Measurements from ENCODE around the gene TARDBP.
"Not testable (repeated sequence)": the region's sequence is repeated elsewhere in the genome, so short reads cannot be mapped to it uniquely, and the experiment has no call there.

TARDBP gene

GRCh38 chr1:11067716-11068599 is 55.5 kb downstream of the TARDBP start:
- no peak overlapping the region for H3K4me3 ChIP-seq (ENCODE audit: low read depth, low read length)
- no peak for TF ChIP-seq CTCF (IDR thresholded peaks at IDR 0.05; ENCODE audit: control insufficient read depth, extremely low read depth, insufficient read depth)
- no peak for DNase-seq (ENCODE audit: low read depth)

- TF ChIP-seq CTCF (IDR thresholded peaks at IDR 0.05; ENCODE audit: control insufficient read depth, extremely low read depth, insufficient read depth), result no peak
- no peak for DNase-seq (ENCODE audit: low read depth)
- no peak overlapping the region for H3K4me3 ChIP-seq (ENCODE audit: low read depth, low read length)
Observed at GRCh38 chr1:11068600-11069473, 56.4 kb downstream of the TARDBP start.

GRCh38 chr1:11070876-11071275 is 58.4 kb downstream of the TARDBP start:
- H3K4me3 ChIP-seq (ENCODE audit: low read depth, low read length), result no peak overlapping the region
- TF ChIP-seq CTCF (IDR thresholded peaks at IDR 0.05; ENCODE audit: control insufficient read depth, extremely low read depth, insufficient read depth), result no peak
- no peak for DNase-seq (ENCODE audit: low read depth)

- H3K4me3 ChIP-seq (ENCODE audit: low read depth, low read length), result no peak overlapping the region
- no peak for TF ChIP-seq CTCF (IDR thresholded peaks at IDR 0.05; ENCODE audit: control insufficient read depth, extremely low read depth, insufficient read depth)
- DNase-seq (ENCODE audit: low read depth), result peak; percentile 77
Observed at GRCh38 chr1:11071463-11072215, 59.2 kb downstream of the TARDBP start.

- TF ChIP-seq CTCF (IDR thresholded peaks at IDR 0.05; ENCODE audit: control insufficient read depth, extremely low read depth, insufficient read depth), result no peak; the same call in 1 of the 2 replicates
- DNase-seq (ENCODE audit: low read depth), result peak; percentile 62
- no peak overlapping the region for H3K4me3 ChIP-seq (ENCODE audit: low read depth, low read length)
Observed at GRCh38 chr1:11072216-11072917, 59.9 kb downstream of the TARDBP start.

GRCh38 chr1:11073398-11073797 is 60.9 kb downstream of the TARDBP start:
- not testable (repeated sequence) for DNase-seq (ENCODE audit: low read depth); H3K4me3 ChIP-seq (ENCODE audit: low read depth, low read length)

Data from LNCaP clone FGC (cell line).